ENCODE data around the gene COIL.
"Not testable (repeated sequence)": the region's sequence is repeated elsewhere in the genome, so short reads cannot be mapped to it uniquely, and the experiment has no call there.

The COIL gene

GRCh38 chr17:56970974-56971373 is 10.1 kb upstream of the COIL start:
- Mint-ChIP-seq H3K36me3 (ENCODE audit: low read depth) (no peaks in the 10 kb centered on the region), H3K27me3 (ENCODE audit: low read depth) (peaks cover 33% of the 10 kb centered on the region), H3K4me1 (ENCODE audit: low read depth) (no peaks in the 10 kb centered on the region), H3K27ac (no peak overlapping the region), H3K4me3 (no peak overlapping the region), H3K9me3 (peaks cover 3% of the 10 kb centered on the region)
- no peak for DNase-seq (ENCODE audit: low spot score)

GRCh38 chr17:56966338-56966737 is 5.5 kb upstream of the COIL start:
- H3K4me3 Mint-ChIP-seq: no peak overlapping the region
- no peak for DNase-seq (ENCODE audit: low spot score)
- H3K27me3 Mint-ChIP-seq (ENCODE audit: low read depth): peaks cover 10% of the 10 kb centered on the region
- H3K27ac Mint-ChIP-seq: no peak overlapping the region
- no peaks in the 10 kb centered on the region for H3K36me3 Mint-ChIP-seq (ENCODE audit: low read depth)
- peaks cover 3% of the 10 kb centered on the region for H3K4me1 Mint-ChIP-seq (ENCODE audit: low read depth)
- H3K9me3 Mint-ChIP-seq: peaks cover 3% of the 10 kb centered on the region

- not testable (repeated sequence) for DNase-seq (ENCODE audit: low spot score); H3K27me3 Mint-ChIP-seq (ENCODE audit: low read depth); H3K27ac Mint-ChIP-seq; H3K4me1 Mint-ChIP-seq (ENCODE audit: low read depth); H3K36me3 Mint-ChIP-seq (ENCODE audit: low read depth); H3K9me3 Mint-ChIP-seq; H3K4me3 Mint-ChIP-seq
Observed at GRCh38 chr17:56965681-56966080, 4.8 kb upstream of the COIL start.

- H3K27ac Mint-ChIP-seq; H3K4me1 Mint-ChIP-seq (ENCODE audit: low read depth); H3K27me3 Mint-ChIP-seq (ENCODE audit: low read depth); H3K4me3 Mint-ChIP-seq; DNase-seq (ENCODE audit: low spot score); H3K9me3 Mint-ChIP-seq; H3K36me3 Mint-ChIP-seq (ENCODE audit: low read depth): not testable (repeated sequence)
Observed at GRCh38 chr17:56965241-56965640, 4.4 kb upstream of the COIL start.

GRCh38 chr17:56956992-56957391 is 3.9 kb downstream of the COIL start:
- DNase-seq (ENCODE audit: low spot score): no peak
- no peak overlapping the region for H3K4me3 Mint-ChIP-seq
- no peaks in the 10 kb centered on the region for H3K9me3 Mint-ChIP-seq
- H3K36me3 Mint-ChIP-seq (ENCODE audit: low read depth): peaks cover 7% of the 10 kb centered on the region
- H3K27ac Mint-ChIP-seq: no peak overlapping the region
- peaks cover 16% of the 10 kb centered on the region for H3K4me1 Mint-ChIP-seq (ENCODE audit: low read depth)
- no peaks in the 10 kb centered on the region for H3K27me3 Mint-ChIP-seq (ENCODE audit: low read depth)

GRCh38 chr17:56949595-56949994 is 11.3 kb downstream of the COIL start:
- no peak for DNase-seq (ENCODE audit: low spot score)
- H3K27ac Mint-ChIP-seq: no peak overlapping the region
- peaks cover 4% of the 10 kb centered on the region for H3K4me1 Mint-ChIP-seq (ENCODE audit: low read depth)
- no peaks in the 10 kb centered on the region for H3K9me3 Mint-ChIP-seq
- H3K27me3 Mint-ChIP-seq (ENCODE audit: low read depth): no peaks in the 10 kb centered on the region
- H3K36me3 Mint-ChIP-seq (ENCODE audit: low read depth): peaks cover 33% of the 10 kb centered on the region
- no peak overlapping the region for H3K4me3 Mint-ChIP-seq

DNA sequence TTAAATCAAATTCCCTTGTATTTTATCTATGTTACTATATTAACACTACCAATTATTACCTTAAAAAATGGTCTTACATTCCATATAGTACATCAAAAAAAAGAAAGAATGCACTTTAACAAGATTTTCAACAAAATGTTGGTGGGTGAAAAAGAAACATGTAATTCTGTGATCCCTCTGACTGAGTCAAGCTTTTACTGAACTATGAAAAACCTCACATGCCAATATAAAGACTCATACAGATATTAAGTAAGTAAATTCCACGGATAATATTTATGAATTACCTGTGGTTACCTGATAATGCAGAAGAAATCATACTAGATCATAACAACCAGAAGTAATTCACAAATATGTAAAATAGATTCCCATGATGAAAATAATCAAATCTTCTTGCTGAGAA is 12.4 kb downstream of the COIL start:
- H3K36me3 Mint-ChIP-seq (ENCODE audit: low read depth): peaks cover 37% of the 10 kb centered on the region
- H3K27ac Mint-ChIP-seq: no peak overlapping the region
- H3K4me3 Mint-ChIP-seq: no peak overlapping the region
- no peaks in the 10 kb centered on the region for H3K9me3 Mint-ChIP-seq
- peaks cover 4% of the 10 kb centered on the region for H3K4me1 Mint-ChIP-seq (ENCODE audit: low read depth)
- H3K27me3 Mint-ChIP-seq (ENCODE audit: low read depth): no peaks in the 10 kb centered on the region
- no peak for DNase-seq (ENCODE audit: low spot score)

GRCh38 chr17:56947741-56948140 is 13.1 kb downstream of the COIL start:
- peaks cover 4% of the 10 kb centered on the region for H3K4me1 Mint-ChIP-seq (ENCODE audit: low read depth)
- no peak overlapping the region for H3K27ac Mint-ChIP-seq
- no peaks in the 10 kb centered on the region for H3K9me3 Mint-ChIP-seq
- H3K27me3 Mint-ChIP-seq (ENCODE audit: low read depth): no peaks in the 10 kb centered on the region
- H3K36me3 Mint-ChIP-seq (ENCODE audit: low read depth): peaks cover 41% of the 10 kb centered on the region
- no peak for DNase-seq (ENCODE audit: low spot score)
- no peak overlapping the region for H3K4me3 Mint-ChIP-seq

- H3K27ac Mint-ChIP-seq: no peak overlapping the region
- no peak for DNase-seq (ENCODE audit: low spot score)
- no peak overlapping the region for H3K4me3 Mint-ChIP-seq
- peaks cover 44% of the 10 kb centered on the region for H3K36me3 Mint-ChIP-seq (ENCODE audit: low read depth)
- no peaks in the 10 kb centered on the region for H3K9me3 Mint-ChIP-seq
- H3K27me3 Mint-ChIP-seq (ENCODE audit: low read depth): no peaks in the 10 kb centered on the region
- peaks cover 4% of the 10 kb centered on the region for H3K4me1 Mint-ChIP-seq (ENCODE audit: low read depth)
Observed at GRCh38 chr17:56945938-56946505, 14.8 kb downstream of the COIL start.

- H3K27ac Mint-ChIP-seq: no peak overlapping the region
- no peaks in the 10 kb centered on the region for H3K9me3 Mint-ChIP-seq
- peaks cover 6% of the 10 kb centered on the region for H3K4me1 Mint-ChIP-seq (ENCODE audit: low read depth)
- peaks cover 39% of the 10 kb centered on the region for H3K36me3 Mint-ChIP-seq (ENCODE audit: low read depth)
- DNase-seq (ENCODE audit: low spot score): no peak
- no peak overlapping the region for H3K4me3 Mint-ChIP-seq
- no peaks in the 10 kb centered on the region for H3K27me3 Mint-ChIP-seq (ENCODE audit: low read depth)
Observed at GRCh38 chr17:56943505-56944125, 17.2 kb downstream of the COIL start.

- Mint-ChIP-seq H3K27ac (peak overlapping the region; percentile 75), H3K36me3 (ENCODE audit: low read depth) (peaks cover 43% of the 10 kb centered on the region), H3K4me1 (ENCODE audit: low read depth) (peaks cover 23% of the 10 kb centered on the region), H3K9me3 (no peaks in the 10 kb centered on the region), H3K4me3 (no peak overlapping the region), H3K27me3 (ENCODE audit: low read depth) (no peaks in the 10 kb centered on the region)
- DNase-seq (ENCODE audit: low spot score): no peak
Observed at GRCh38 chr17:56939869-56940484, 20.9 kb downstream of the COIL start.

DNA sequence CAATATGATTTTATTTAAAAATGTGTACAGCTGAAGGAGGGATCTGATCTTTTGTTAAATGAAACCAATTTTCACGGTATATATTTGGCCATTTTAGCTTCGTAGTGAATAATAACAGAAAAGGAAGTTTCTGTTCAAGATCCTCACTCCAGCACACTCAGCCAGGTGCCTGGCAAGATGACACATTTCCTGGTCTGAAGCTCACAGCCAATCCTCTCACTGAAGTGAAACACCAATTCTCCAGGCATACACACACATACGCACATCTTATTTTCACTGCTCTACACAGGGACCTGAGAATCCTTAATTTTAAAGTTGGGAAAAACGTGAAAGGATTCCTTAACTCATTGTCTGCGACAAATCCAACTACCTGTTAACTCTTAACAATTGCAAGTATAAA is 22.6 kb downstream of the COIL start:
- Mint-ChIP-seq H3K27ac (peak overlapping the region; percentile 71), H3K36me3 (ENCODE audit: low read depth) (peaks cover 50% of the 10 kb centered on the region), H3K4me1 (ENCODE audit: low read depth) (peaks cover 26% of the 10 kb centered on the region), H3K4me3 (peak overlapping the region; percentile 30)
- H3K27me3 Mint-ChIP-seq (ENCODE audit: low read depth); H3K9me3 Mint-ChIP-seq; DNase-seq (ENCODE audit: low spot score): not testable (repeated sequence)

DNA sequence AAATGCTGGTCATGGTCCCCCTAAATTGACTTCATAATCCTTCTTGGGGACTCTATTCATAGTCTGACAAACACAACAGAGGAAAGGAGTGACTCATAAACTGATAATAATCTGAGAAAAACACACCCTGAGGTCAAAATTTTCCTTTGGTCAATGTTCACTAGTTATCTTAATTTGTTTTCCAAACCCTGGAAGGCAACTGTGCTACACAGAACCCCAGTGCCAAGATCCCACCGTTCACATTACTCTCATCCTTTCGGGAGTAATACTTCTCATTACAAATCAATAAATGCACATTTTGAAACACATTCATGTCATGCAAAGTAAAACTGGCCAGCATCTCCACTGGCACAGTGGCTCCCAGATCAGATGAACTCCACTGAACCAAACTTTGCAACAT is 23.2 kb downstream of the COIL start:
- peak overlapping the region; percentile 30 for H3K4me3 Mint-ChIP-seq

GRCh38 chr17:56936697-56937322 is 24.0 kb downstream of the COIL start:
- Mint-ChIP-seq H3K4me3 (no peak overlapping the region), H3K9me3 (peaks cover 8% of the 10 kb centered on the region), H3K36me3 (ENCODE audit: low read depth) (peaks cover 47% of the 10 kb centered on the region), H3K27me3 (ENCODE audit: low read depth) (no peaks in the 10 kb centered on the region), H3K4me1 (ENCODE audit: low read depth) (peaks cover 26% of the 10 kb centered on the region), H3K27ac (peak overlapping the region; percentile 5)
- no peak for DNase-seq (ENCODE audit: low spot score)

More for the DNA sequence above, 23.2 kb downstream of the COIL start:
- peaks cover 5% of the 10 kb centered on the region for H3K9me3 Mint-ChIP-seq
- peak overlapping the region; percentile 71 for H3K27ac Mint-ChIP-seq
- H3K27me3 Mint-ChIP-seq (ENCODE audit: low read depth): no peaks in the 10 kb centered on the region
- DNase-seq (ENCODE audit: low spot score): no peak
- H3K36me3 Mint-ChIP-seq (ENCODE audit: low read depth): peaks cover 49% of the 10 kb centered on the region
- peaks cover 26% of the 10 kb centered on the region for H3K4me1 Mint-ChIP-seq (ENCODE audit: low read depth)
